GM13976 (cell line): ENCODE results near the gene FKBP5.
"Not testable (repeated sequence)": the region's sequence is repeated elsewhere in the genome, so short reads cannot be mapped to it uniquely, and the experiment has no call there.

ENCODE experiments used
- DNase-seq: peaks from one replicate; pipeline ENCODE4 v3.0.0; 2012; ENCODE audit warnings: low spot score
- in situ Hi-C: fragments of 300-500 bp; cut with MboI; formaldehyde crosslinking; loops from one replicate; pipeline ENCODE4 v1.12.0; 2022; ENCODE audit warnings: low sequenced_read_pairs, mixed read lengths, inconsistent platforms; ENCODE audit not compliant: unreplicated experiment
- TF ChIP-seq, protein P1 (sequence below): IDR thresholded peaks from 2 replicates; pipeline ENCODE4 v1.5.1; 2012; ENCODE audit warnings: borderline replicate concordance, mild to moderate bottlenecking; ENCODE audit not compliant: insufficient read depth; ENCODE audit errors: extremely low read depth, missing control alignments, control extremely low read depth

FKBP5 gene

DNA sequence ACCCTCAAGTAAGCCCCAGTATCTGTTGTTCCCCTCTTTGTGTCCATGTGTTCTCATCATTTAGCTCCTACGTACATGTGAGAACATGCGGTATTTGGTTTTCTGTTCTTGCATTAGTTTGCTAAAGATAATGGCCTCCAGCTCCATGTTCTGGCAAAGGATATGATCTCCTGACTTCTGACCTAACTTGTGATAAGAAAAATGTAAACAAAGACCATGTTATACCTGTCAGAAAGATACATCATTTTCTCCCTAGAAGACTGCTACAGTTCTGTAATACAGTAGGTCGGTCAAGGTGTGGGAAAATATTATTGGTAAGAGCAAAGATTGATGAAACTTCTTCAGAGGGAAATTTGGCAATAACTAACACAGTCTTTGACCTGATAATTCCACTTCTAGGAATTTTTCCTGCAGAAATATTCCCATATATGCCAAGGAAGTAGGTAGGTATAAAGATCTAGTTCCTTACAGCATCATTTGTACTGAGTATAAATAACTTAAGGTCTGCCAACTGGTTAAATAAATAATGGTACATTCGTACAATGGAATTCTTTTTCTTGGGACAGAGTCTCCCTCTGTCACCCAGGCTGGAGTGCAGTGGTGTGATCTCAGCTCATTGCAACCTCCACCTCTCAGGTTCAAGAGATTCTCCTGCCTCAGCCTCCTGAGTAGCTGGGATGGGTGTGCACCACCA is 19.1 kb upstream of the FKBP5 start:
- in situ Hi-C loops = no loop called here

DNA sequence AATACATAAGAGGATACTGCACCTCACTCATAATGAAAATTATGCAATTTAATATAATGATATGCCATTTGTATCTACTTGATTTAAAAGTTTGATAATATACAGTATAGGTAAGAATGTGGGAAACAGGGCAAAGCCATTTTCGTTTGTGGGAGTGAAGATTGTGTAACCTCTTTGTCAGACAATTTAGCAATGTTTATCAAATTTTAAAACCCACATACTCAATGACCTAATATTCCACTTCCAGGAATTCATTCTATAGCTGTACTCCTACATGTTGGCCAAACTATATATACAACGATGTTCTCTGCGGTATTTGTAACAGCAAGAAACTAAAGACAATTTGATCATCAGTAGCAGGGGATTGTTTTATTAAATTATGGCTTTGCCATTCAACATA is 17.8 kb upstream of the FKBP5 start:
- TF ChIP-seq, protein P1, sequence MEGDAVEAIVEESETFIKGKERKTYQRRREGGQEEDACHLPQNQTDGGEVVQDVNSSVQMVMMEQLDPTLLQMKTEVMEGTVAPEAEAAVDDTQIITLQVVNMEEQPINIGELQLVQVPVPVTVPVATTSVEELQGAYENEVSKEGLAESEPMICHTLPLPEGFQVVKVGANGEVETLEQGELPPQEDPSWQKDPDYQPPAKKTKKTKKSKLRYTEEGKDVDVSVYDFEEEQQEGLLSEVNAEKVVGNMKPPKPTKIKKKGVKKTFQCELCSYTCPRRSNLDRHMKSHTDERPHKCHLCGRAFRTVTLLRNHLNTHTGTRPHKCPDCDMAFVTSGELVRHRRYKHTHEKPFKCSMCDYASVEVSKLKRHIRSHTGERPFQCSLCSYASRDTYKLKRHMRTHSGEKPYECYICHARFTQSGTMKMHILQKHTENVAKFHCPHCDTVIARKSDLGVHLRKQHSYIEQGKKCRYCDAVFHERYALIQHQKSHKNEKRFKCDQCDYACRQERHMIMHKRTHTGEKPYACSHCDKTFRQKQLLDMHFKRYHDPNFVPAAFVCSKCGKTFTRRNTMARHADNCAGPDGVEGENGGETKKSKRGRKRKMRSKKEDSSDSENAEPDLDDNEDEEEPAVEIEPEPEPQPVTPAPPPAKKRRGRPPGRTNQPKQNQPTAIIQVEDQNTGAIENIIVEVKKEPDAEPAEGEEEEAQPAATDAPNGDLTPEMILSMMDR = no peak
- in situ Hi-C loops = no loop called here
- no peak for DNase-seq

More for the DNA sequence above, 19.1 kb upstream of the FKBP5 start:
- no peak for DNase-seq
- TF ChIP-seq, protein P1 = no peak

- TF ChIP-seq, protein P1 = no peak
- in situ Hi-C loops = no loop called here
- no peak for DNase-seq
These were observed 14.8 kb upstream of the FKBP5 start for GRCh38 chr6:35703554-35703953.

- TF ChIP-seq, protein P1 = no peak
- in situ Hi-C loops = no loop called here
- DNase-seq = no peak
These were observed 10.1 kb upstream of the FKBP5 start for GRCh38 chr6:35698858-35699257.

GRCh38 chr6:35698430-35698829 is 9.7 kb upstream of the FKBP5 start:
- DNase-seq, in situ Hi-C loops: not testable (repeated sequence)

- in situ Hi-C loops = no loop called here
- TF ChIP-seq, protein P1 = no peak
- no peak for DNase-seq
These were observed 5.7 kb upstream of the FKBP5 start for GRCh38 chr6:35694462-35694861.

- no peak for DNase-seq
- TF ChIP-seq, protein P1 = no peak
- in situ Hi-C loops = no loop called here
These were observed 2.5 kb upstream of the FKBP5 start for GRCh38 chr6:35691027-35691824.
